Heart left ventricle (tissue), 13 donors: ENCODE data around the gene STRA8.

Experiments used
- CTCF ChIP-seq, 12 donors: fragments of 200-600 bp; sonication (generic) in 4 of 12; IDR thresholded peaks; one replicate each; pipeline versions ENCODE4 v1.5.0 to v1.8.0; 2018 to 2022; ENCODE audit warnings: antibody characterized with exemption in 12 of 12, mild to moderate bottlenecking in 5 of 12
- POLR2A ChIP-seq, 2 donors: fragments of 450-650 bp; IDR thresholded peaks; one replicate each; pipeline ENCODE4 v1.6.1; 2017; ENCODE audit warnings: antibody characterized with exemption in 2 of 2, mild to moderate bottlenecking in 2 of 2, moderate library complexity in 2 of 2
- donor health status: ischemic (EF 13 %, LVEDD 7.1; RV severe dilation, severe dysfunction).
- donor health status: DM: no; HTN: yes; CAD: no.
- donor health status: DM: no; HTN: no; CAD: no.
- donor health status: ischemic (EF 25% LVEDD 6.9; RV normal size, moderate dysfunction).
- donor health status: ischemic (EF 25% LVEDD 5.7; RV mildly dilated, moderate dysfunction).
- donor health status: ischemic (EF 35%, LVEDD 5.7; RV mildly dilated, moderate dysfunction).
- donor health status: nonischemic (EF 11% LVEDD 7.7; RV severe dilation, severe dysfunction).
- donor health status: DM: yes; HTN: yes; CAD: no.
- donor health status: PGD.
- donor health status: ischemic (EF 29% LVEDD 5.4; RV normal size, mild dysfunction).
- donor health status: nonischemic (EF 23%, LVEDD 6.1; RV moderate dilation, normal function).

- TF ChIP-seq CTCF (IDR thresholded peaks at IDR 0.05): no peak
- TF ChIP-seq POLR2A (IDR thresholded peaks at IDR 0.05): no peak
Measured at GRCh38 chr7:135209225-135209834, 24.3 kb upstream of the STRA8 start.
